IMR-90 (cell line): Measurements from ENCODE around the gene HOXD13. TPM values are rescaled to one million over a fixed set of nuclear protein-coding genes. Genes with fewer than 3 reads are reported as not detected.

Experiments
- ATAC-seq: fragments of 200-7000 bp; cut with Tn5 transposase; 2 replicates; pipeline ENCODE4 v1.9.1; 2020; ENCODE audit warnings: low read depth, mild to moderate bottlenecking, moderate library complexity
- BruUV-seq: library from RNA; stranded (reverse); fragments of 400-500 nt; replicated peaks from 2 replicates; lab custom pipeline; 2021; lab: Mats Ljungman, UMichigan
- CTCF ChIA-PET: fragments of 300-600 bp; formaldehyde crosslinking; extraction: SDS; loops from one replicate; lab custom pipeline; 2021; ENCODE audit warnings: antibody characterized with exemption; lab: Yijun Ruan, JAX
- POLR2A ChIA-PET: fragments of 300-600 bp; sonication (Branson Sonifier 250); formaldehyde crosslinking; loops from one replicate; lab custom pipeline; 2022; ENCODE audit warnings: antibody characterized with exemption; ENCODE audit not compliant: unreplicated experiment; lab: Charles Lee
- DNase-seq: peaks from one replicate; pipeline ENCODE4 v3.0.0; 2013
- H2AFZ ChIP-seq: replicated peaks from 2 replicates; pipeline ENCODE3; 2013; ENCODE audit warnings: low read length, mild to moderate bottlenecking; ENCODE audit not compliant: poor library complexity
- H2AK5ac ChIP-seq: 2 replicates; pipeline ENCODE4 v1.6.1; 2013; ENCODE audit warnings: low read depth, low read length, inconsistent platforms
- H2AK9ac ChIP-seq: replicated peaks from 2 replicates; pipeline ENCODE3; 2013; ENCODE audit warnings: mild to moderate bottlenecking, low read depth, low read length, moderate library complexity; ENCODE audit not compliant: poor library complexity
- H2BK120ac ChIP-seq: 2 replicates; pipeline ENCODE4 v1.6.1; 2013; ENCODE audit warnings: low read depth, low read length, inconsistent platforms
- H2BK15ac ChIP-seq: 3 replicates; pipeline ENCODE4 v1.6.1; 2013; ENCODE audit warnings: low read depth, low read length, inconsistent platforms
- H2BK20ac ChIP-seq: 2 replicates; pipeline ENCODE4 v1.6.1; 2013; ENCODE audit warnings: low read depth, mild to moderate bottlenecking, inconsistent platforms, low read length, moderate library complexity
- H2BK5ac ChIP-seq: 2 replicates; pipeline ENCODE4 v1.6.1; 2013; ENCODE audit warnings: mild to moderate bottlenecking, low read depth, low read length, inconsistent platforms; ENCODE audit not compliant: poor library complexity, severe bottlenecking
- H3K14ac ChIP-seq: replicated peaks from 2 replicates; pipeline ENCODE4 v1.6.1; 2013; ENCODE audit warnings: low read depth, low read length, inconsistent platforms
- H3K18ac ChIP-seq: 2 replicates; pipeline ENCODE4 v1.6.1; 2013; ENCODE audit warnings: low read depth, low read length, control low read depth
- H3K23ac ChIP-seq: 2 replicates; pipeline ENCODE4 v1.6.1; 2013; ENCODE audit warnings: low read depth, low read length, inconsistent platforms
- H3K27ac ChIP-seq: 2 replicates; pipeline ENCODE4 v1.5.1; 2013; ENCODE audit warnings: mild to moderate bottlenecking, control low read depth, low read length; ENCODE audit not compliant: insufficient read depth
- H3K27me3 ChIP-seq: 2 replicates; pipeline ENCODE4 v1.6.1; 2013; ENCODE audit warnings: low read length; ENCODE audit not compliant: control insufficient read depth, insufficient read depth
- H3K36me3 ChIP-seq: 2 replicates; pipeline ENCODE4 v1.6.1; 2013; ENCODE audit warnings: low read length, mixed read lengths; ENCODE audit not compliant: control insufficient read depth, insufficient read depth
- H3K4ac ChIP-seq: 2 replicates; pipeline ENCODE4 v1.6.1; 2013; ENCODE audit warnings: low read depth, low read length, inconsistent platforms
- H3K4me1 ChIP-seq: 2 replicates; pipeline ENCODE4 v1.6.1; 2013; ENCODE audit warnings: low read length, mixed read lengths; ENCODE audit not compliant: control insufficient read depth, insufficient read depth
- H3K4me2 ChIP-seq: 2 replicates; pipeline ENCODE4 v1.6.1; 2013; ENCODE audit warnings: low read depth, mild to moderate bottlenecking, control low read depth, low read length, moderate library complexity
- H3K4me3 ChIP-seq: 2 replicates; pipeline ENCODE4 v1.5.1; 2013; ENCODE audit warnings: low read depth, mild to moderate bottlenecking, control low read depth, low read length, moderate library complexity; ENCODE audit not compliant: insufficient read depth
- H3K56ac ChIP-seq: 2 replicates; pipeline ENCODE4 v1.6.1; 2013; ENCODE audit warnings: low read length, inconsistent platforms; ENCODE audit not compliant: insufficient read depth; ENCODE audit errors: extremely low read depth
- H3K79me1 ChIP-seq, 2 experiments: 2 replicates each; pipeline ENCODE4 v1.6.1; 2013; ENCODE audit warnings: low read length in 2 of 2, inconsistent platforms in 1 of 2, low read depth in 1 of 2
- H3K9ac ChIP-seq: 2 replicates; pipeline ENCODE4 v1.6.1; 2013; ENCODE audit warnings: low read depth, low read length, control low read depth
- H3K9me1 ChIP-seq: 2 replicates; pipeline ENCODE4 v1.6.1; 2013; ENCODE audit warnings: low read length, inconsistent platforms; ENCODE audit not compliant: insufficient read depth
- H3K9me3 ChIP-seq: 2 replicates; pipeline ENCODE4 v1.6.1; 2013; ENCODE audit warnings: low read length; ENCODE audit not compliant: control insufficient read depth, insufficient read depth
- H4K20me1 ChIP-seq: 2 replicates; pipeline ENCODE4 v1.6.1; 2013; ENCODE audit warnings: low read length, inconsistent platforms; ENCODE audit not compliant: insufficient read depth
- H4K5ac ChIP-seq: 2 replicates; pipeline ENCODE4 v1.6.1; 2013; ENCODE audit warnings: mild to moderate bottlenecking, low read depth, low read length, control low read depth
- H4K8ac ChIP-seq, 2 experiments: 2 replicates each; pipeline ENCODE4 v1.6.1; 2013; ENCODE audit warnings: low read depth in 2 of 2, low read length in 2 of 2, control low read depth in 1 of 2, inconsistent platforms in 1 of 2
- H4K91ac ChIP-seq: 2 replicates; pipeline ENCODE4 v1.6.1; 2013; ENCODE audit warnings: low read depth, low read length, inconsistent platforms; ENCODE audit not compliant: insufficient read depth
- MXI1 ChIP-seq: IDR thresholded peaks from 2 replicates; pipeline ENCODE4 v1.6.1; 2012; ENCODE audit warnings: low read depth, mild to moderate bottlenecking, low read length, moderate library complexity, borderline replicate concordance
- RCOR1 ChIP-seq: IDR thresholded peaks from 2 replicates; pipeline ENCODE4 v1.6.1; 2012; ENCODE audit warnings: mild to moderate bottlenecking, low read length, improper control_type of control experiment; ENCODE audit not compliant: insufficient replicate concordance
- WGBS, 2 experiments: methylation state at CpG; one replicate each; pipeline versions ENCODE4 v1.1.5 to v1.1.7; 2013; ENCODE audit warnings: missing lambda C conversion rate in 2 of 2; ENCODE audit not compliant: insufficient read length in 1 of 2; ENCODE audit errors: extremely low coverage in 2 of 2; 5-methylcytosine and 5-hydroxymethylcytosine counted together
- dilution Hi-C: fragments of 300-500 bp; cut with HindIII; formaldehyde crosslinking; loops from one replicate; pipeline ENCODE4 v1.14.3; 2018; ENCODE audit warnings: low sequenced_read_pairs; ENCODE audit not compliant: unreplicated experiment
- in situ Hi-C: fragments of 300-500 bp; cut with MboI; formaldehyde crosslinking; loops from 3 replicates; pipeline ENCODE4 v1.14.3; 2019; ENCODE audit warnings: low sequenced_read_pairs, inconsistent platforms, mixed read lengths
- intact Hi-C: fragments of 100-400 bp; cut with micrococcal nuclease; formaldehyde crosslinking; loops from 2 replicates; pipeline ENCODE4 v1.10.0; 2022
- polyA plus RNA-seq, 3 experiments: library from polyadenylated mRNA; depleted of rRNA; stranded (reverse); fragments of >200 nt; gene quantifications; 2 replicates each; pipeline ENCODE4 v1.2.3, GENCODE V29; 2012; ENCODE audit warnings: low replicate concordance in 1 of 3
- total RNA-seq: library from RNA; depleted of rRNA; stranded (reverse); fragments of >200 nt; gene quantifications from 2 replicates; pipeline ENCODE4 v1.2.3, GENCODE V29; 2012

The HOXD13 gene
- total and polyA plus RNA-seq, 2 of the 4 experiments (the other 2 are of a cell fraction): not detected

GRCh38 chr2:176084611-176085119 lies 7.9 kb upstream of the HOXD13 start:
- Histone ChIP-seq H2BK20ac (no peak overlapping the region), H2BK5ac (no peak overlapping the region), H3K9ac (no peak overlapping the region), H2AFZ (no peak overlapping the region), H3K9me1 (no peaks in the 10 kb centered on the region), H3K27ac (no peak overlapping the region), H3K56ac (no peak overlapping the region), H3K27me3 (peaks cover 90% of the 10 kb centered on the region), H4K8ac (no peak overlapping the region), H3K79me1 (no peaks in the 10 kb centered on the region), H3K4me1 (peaks cover 1% of the 10 kb centered on the region), H4K5ac (no peak overlapping the region), H3K36me3 (no peaks in the 10 kb centered on the region), H2AK9ac (no peak overlapping the region), H4K20me1 (peaks cover 3% of the 10 kb centered on the region; the same call in 1 of the 2 replicates), H4K91ac (no peak overlapping the region), H3K4me3 (no peak overlapping the region), H3K4ac (no peak overlapping the region), H2BK120ac (no peak overlapping the region), H2AK5ac (no peak overlapping the region), H3K9me3 (peaks cover 26% of the 10 kb centered on the region), H3K18ac (no peak overlapping the region), H3K4me2 (no peak overlapping the region), H3K14ac (no peak overlapping the region), H2BK15ac (no peak overlapping the region), H3K23ac (no peak overlapping the region)
- no peak for ATAC-seq
- dilution Hi-C loops (no loop called here), intact Hi-C loops (no loop called here), in situ Hi-C loops (loop anchor here (25.0 kb wide), 2 partner anchors 1047 to 1347 kb away; no protein-coding TSS in a partner anchor)
- ChIA-PET CTCF (interaction anchor here (0.5 to 0.6 kb wide), 2 partner anchors 553 to 771 kb away, joined by 4 to 6 read pairs; no protein-coding TSS in a partner anchor), POLR2A (no interaction called here)
- BruUV-seq: no TSS peak
- DNase-seq: no peak
- 2% methylated on average over 21 of the region's 26 CpGs; no CpG with 5 or more reads in 1 of the 2 experiments for WGBS, 2 experiments
- TF ChIP-seq RCOR1 (no peak), MXI1 (no peak)
